Stimulated activated CD8-positive, alpha-beta memory T cell treated with anti-CD3 and anti-CD28 coated beads, Interleukin-7, amount 100 ng/mL, for 48 hours (primary cell): ENCODE data around the gene DDX18.
"Not testable (repeated sequence)": the region's sequence is repeated elsewhere in the genome, so short reads cannot be mapped to it uniquely, and the experiment has no call there.

Source experiments
- DNase-seq, 2 donors: peaks; one replicate each; pipeline ENCODE4 v3.0.0-alpha.2; 2020; ENCODE audit warnings: low read depth in 1 of 2; ENCODE audit errors: extremely low read depth in 1 of 2

DDX18 gene

DNA sequence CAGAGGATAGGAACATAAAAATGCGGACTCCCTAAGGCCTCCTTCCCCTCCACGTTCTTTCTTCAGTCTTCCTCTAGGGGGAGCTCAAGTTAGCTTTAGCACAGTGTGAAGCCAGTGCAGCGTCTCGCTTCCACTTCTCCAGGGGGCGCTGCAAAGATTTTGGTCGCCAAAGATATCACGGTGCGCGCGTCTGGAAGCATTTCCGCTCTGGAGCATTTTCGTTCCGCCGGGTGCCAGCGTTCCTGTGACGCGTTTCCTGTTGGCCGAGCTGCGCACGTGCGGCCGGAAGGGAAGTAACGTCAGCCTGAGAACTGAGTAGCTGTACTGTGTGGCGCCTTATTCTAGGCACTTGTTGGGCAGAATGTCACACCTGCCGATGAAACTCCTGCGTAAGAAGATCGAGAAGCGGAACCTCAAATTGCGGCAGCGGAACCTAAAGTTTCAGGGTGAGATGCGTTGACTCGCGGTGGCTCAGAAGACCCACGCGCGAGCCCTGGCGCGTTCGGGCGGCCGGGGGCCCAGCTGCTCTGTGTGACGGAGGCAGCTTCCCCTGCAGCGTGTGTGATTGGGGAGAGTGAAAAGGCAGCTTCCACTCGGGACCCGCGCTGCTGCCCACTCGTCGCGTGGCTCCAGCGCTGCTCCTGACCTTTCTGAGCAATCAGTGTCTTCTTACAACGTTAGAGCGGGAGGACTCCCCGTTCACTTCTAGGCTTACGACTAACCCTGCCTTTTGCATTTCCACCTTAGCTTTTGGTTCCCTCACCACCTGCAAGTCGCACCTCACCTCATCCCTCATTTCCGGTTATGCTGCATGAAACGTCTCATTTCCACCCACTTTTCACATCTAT lies at the start of gene DDX18:
DDX18 (plus strand) TSS at position 275 of the 848 bp plus-strand sequence; CDS start at position 362, 87 bp downstream.
- DNase-seq, result peak; percentile 89 to 94

DNA sequence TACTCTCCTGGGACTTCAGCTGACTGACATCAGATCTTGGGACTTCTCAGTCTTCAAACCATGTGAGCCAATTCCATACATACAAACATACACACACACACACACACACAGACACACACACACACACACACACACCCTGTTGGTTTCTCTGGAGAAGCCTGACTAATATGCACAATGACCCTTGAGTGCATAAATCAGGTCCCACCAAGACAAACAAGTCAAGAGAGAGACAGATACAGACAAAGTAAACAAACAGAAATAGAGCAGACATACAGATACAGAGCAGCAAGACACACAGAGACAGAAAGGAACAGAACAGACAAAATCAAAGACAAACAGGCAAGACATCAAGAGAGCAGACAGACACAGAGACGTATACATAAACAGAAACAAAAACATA lies 43.8 kb upstream of the DDX18 start:
- no peak for DNase-seq

DNA sequence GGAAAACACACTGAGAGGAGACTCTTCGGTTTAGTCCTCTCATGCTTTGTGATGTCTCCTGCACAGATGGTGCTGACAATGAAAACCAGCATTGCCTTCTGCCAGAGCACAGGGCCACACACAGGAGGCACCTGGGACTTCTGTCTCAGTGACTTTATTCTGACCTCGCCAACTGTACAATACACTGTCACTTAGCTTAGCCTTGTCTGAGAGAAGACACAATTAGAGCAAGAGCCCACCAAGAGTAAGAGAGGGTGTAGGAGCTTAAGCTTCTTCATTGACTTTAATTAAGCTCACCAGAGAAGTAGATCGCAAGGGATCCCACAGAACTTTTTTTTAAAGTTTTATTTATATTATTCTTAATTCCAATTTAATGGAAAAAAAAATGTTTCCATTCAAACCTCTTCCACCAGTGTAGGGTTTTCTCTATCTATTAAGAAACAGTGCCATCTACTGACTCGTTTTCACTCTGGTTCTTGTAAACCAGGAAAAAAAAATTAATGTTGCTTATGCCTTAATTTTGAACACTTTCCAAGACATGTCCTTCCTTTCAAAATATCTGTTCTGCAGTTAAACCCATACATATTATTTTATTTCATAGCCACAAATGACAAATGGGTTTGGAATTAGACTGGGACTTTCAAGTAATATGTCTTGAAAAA lies 42.4 kb upstream of the DDX18 start:
- no peak for DNase-seq

DNA sequence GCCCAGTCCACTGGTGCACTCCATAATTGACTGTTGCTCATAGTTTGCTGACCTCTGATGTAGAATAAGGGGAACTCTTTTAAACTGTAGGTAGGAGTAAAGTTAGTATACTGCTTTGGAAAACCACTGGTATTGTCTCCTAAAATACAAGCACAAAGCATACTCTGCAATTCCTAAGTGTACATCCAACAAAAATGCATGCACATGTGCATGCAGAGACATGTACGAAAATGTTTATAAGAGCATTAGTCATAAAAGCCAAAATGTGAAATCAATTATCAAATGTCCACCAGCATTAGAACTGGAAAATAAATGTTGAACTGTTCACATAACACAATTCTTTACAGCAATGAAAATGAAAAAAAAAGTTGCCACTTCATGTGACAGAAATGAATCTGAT lies 39.8 kb upstream of the DDX18 start:
- DNase-seq, result no peak

DNA sequence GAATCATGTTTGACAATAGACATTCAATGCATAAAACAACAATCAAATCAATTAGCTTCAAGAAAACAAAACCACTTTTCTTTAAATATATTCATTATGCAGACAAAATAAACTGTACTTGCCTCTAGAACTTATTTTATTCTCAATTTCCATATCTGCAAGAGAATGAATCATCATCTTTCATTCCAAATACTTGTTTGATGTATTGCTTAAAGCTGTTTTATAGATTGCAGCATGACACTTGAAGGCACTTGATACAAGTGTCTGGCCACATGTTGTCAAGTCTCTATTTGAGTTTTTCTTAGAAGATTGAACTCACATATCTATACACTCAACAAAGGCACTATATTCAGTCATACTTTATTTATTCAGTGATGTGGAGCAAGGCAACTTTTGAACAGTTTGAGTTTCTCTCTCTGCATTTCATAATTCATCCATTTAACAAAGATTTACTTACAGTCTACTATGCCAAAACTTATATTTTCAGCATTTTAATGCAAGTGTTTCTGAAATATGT lies 38.7 kb upstream of the DDX18 start:
- DNase-seq, result no peak

DNA sequence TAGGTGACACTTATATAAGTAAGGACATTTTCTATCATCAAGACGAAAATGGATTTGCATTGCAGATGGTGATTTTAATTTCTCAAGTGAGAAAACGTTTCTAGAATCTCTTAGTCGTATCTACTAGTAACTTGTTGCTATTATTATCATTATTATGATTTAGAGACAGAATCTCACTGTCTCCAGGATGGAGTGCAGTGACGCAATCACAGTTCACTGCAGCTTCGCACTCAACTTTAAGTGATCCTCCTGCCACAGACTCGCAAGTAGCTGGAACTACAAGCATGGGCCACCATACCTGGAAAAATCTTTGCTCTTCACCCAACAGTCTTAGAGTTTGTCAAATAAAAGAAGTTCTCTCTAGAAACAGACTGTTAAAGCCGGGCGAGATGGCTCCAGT lies 37.6 kb upstream of the DDX18 start:
- DNase-seq, result no peak

DNA sequence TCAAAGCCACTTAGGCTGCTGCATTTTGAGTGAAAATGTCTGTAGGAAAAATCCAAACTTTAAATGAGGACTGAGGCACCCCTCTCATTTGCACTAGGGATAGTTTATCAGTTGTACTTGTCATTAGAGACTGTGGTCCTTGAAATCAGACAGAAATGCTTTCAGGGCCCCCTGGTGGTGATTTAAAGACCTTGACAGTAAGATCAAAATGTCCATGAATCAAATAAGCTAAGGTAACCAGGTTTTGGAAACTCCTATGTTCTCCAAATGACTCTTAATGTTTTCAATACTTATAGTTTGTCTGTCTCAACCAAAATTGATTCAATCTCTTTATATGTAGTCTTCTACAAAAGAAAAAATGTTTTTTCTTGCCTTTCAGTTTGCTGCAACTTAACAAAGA lies 28.8 kb upstream of the DDX18 start:
- DNase-seq, result peak in 1 of 2 donors; percentile 15

DNA sequence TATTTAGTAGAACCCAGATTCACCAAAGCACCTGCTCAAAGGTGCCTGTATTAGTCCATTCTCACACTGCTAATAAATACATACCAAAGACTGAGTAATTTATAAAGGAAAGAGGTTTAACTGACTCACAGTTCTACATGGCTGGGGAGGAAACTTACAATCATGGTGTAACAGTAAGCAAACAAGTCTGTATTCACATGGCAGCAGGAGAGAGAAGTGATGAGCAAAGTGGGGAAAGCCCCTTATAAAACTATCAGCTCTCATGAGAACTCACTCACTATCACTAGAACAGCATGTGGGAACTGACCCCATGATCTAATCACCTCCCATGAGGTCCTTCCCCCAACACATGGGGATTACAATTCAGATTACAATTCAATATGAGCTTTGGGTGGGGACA lies 28.0 kb upstream of the DDX18 start:
- DNase-seq, result no peak

DNA sequence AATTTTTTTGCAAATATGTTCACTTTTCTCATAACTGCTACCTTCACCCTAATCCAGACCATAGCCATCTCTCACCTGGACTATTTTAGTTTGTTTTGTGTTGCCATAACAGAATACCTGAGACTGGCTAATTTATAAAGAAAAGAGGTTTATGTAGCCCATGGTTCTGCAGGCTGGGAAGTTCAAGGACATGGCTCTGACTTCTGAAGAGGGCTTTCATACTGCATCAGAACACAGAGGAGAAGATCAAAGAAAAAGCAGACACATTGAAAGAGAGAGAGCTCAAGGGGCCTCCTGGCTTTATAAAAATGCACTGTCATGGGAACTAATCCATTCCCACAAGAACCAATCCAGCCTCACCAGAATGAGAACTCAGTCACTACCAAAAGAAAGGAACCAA lies 25.0 kb upstream of the DDX18 start:
- no peak for DNase-seq

DNA sequence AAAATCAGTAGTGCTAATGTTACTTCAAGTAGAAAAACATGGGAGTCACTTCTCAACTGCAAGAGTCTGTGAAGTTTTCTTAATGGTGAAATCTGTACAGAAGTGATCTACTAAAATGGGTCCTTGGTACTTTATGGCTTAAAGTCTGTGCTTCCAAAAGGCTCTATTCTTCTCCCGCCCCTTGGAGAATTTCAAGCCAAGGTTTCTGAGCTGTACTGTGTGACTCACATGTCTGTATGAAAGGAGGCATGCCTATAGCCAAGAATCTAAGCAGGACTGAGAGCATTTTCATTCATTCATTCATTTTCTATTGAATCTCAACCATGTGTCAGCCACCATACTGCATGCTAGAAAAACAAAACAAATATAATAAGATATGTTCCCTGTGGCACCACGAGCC lies 19.8 kb upstream of the DDX18 start:
- DNase-seq, result no peak

DNA sequence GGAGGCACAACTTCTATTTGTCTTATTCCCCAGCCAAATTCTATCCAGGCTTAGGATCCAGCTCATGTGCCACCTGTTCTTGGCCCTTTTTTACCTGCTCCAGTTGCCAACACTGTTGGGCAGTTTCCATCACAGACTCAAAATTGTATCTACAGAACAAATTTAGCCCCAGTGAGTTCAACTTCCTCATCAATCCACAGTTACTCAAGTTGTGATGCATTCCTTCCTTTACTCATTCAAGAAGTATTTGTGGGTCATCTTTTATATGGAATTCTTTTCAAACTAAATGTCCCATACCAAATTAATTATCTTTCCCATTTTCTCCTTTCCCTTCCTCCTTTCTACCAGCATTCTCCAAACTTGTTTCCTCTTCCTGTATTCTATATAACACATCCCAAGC lies 12.7 kb upstream of the DDX18 start:
- DNase-seq, result no peak

DNA sequence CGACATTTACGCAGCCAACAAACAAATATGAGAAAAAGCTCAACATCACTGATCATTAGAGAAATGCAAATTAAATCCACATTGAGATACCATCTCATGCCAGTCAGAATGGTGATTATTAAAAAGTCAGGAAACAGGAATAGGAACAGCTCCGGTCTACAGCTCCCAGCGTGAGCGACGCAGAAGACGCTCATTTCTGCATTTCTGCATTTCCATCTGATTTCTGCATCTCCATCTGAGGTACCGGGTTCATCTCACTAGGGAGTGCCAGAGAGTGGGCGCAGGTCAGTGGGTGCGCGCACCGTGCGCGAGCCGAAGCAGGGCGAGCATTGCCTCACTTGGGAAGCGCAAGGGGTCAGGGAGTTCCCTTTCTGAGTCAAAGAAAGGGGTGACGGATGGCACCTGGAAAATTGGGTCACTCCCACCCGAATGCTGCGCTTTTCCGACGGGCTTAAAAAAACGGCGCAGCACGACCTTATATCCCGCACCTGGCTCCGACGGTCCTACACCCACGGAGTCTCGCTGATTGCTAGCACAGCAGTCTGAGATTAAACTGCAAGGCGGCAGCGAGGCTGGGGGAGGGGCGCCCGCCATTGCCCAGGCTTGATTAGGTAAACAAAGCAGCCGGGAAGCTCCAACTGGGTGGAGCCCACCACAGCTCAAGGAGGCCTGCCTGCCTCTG lies 10.7 kb upstream of the DDX18 start:
- not testable (repeated sequence) for DNase-seq

DNA sequence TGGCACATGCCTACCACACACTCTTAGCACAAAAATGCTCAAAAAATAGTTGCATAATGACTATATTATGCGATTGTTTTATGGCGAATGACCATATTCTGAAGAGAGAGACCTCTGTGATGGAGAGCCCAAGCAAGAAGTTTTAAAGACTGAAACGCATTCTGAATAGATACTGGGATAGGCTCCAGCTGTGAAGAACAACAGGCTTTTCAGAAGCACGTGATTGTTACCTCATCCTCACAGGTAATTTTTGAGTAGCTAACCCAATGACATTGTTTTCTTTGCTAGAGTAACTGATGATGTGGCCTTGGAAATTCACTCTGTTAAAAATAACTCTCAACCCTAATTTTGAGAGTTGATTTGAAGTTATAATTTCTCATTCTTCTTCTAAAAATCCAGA lies 2.0 kb upstream of the DDX18 start:
- DNase-seq, result no peak

DNA sequence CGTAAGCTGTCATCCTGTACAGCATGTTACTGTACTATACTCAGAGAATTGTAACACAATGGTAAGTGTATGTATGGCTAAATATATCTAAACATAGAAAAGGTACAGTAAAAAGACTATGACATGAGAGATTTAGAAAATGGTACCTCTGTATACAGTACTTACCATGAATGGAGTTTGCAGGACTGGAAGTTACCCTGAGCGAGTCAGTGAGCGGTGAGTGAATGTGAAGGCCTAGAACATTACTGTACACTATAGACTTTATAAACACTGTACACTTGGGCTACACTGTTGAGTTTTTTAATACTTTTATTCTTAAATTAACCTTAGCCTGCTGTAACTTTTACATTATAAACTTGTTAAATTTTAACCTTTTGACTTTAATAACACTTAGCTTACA lies 1.5 kb downstream of the DDX18 start:
- DNase-seq, result no peak

DNA sequence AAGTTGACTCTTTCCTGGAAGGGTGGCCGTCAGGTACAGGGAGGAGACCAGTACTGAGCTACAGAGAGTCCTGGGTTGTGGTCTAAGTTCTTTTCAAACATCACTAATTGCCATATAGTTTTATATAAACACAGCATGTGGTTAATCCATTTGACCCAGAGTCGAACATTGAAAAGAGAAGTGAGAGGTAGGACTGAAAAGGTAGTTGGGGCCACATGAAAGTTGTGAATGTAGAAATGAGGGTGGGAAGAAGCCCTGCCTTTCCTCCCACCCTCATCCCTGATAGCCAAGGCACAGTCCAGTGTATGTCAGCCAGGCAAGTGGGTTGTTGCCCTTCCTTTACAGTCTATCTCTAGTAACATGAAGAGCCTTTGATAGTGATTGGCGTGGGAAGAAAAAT lies 4.4 kb downstream of the DDX18 start:
- DNase-seq, result no peak

DNA sequence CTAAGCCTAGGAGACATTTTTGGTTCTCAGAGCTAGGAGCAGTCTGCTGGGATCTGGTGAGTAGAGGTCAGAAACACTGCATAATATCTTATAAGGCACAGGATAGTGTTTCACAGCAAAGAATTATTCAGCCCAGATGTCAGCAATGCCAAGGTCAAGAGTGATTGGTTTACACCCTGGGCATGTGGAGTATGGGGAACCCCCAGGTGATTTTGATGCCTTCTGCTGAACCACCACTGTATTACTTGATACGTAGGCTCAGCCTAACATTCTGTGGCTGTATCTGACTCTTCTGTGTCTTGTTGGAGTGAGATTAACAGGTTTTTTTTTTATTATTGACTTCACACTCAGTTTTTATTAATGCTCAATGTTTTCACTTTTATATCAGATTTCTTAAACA lies 6.0 kb downstream of the DDX18 start:
- no peak for DNase-seq

DNA sequence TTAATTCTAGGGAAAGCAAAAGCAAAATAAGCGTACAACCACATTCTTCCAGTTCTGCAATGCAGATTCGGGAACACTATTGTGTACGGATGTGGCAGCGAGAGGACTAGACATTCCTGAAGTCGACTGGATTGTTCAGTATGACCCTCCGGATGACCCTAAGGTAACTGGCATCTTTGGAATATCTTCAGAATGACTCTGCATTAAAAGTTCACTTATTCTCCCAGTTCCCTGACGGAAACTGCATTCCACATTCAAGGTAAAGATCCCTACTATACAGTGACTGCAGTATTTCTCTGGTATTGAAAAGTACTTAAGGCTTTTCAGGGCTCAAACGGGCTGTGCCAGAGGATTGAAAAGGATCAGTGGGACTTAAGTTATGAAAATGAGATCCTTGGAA lies 10.9 kb downstream of the DDX18 start:
- DNase-seq, result no peak

DNA sequence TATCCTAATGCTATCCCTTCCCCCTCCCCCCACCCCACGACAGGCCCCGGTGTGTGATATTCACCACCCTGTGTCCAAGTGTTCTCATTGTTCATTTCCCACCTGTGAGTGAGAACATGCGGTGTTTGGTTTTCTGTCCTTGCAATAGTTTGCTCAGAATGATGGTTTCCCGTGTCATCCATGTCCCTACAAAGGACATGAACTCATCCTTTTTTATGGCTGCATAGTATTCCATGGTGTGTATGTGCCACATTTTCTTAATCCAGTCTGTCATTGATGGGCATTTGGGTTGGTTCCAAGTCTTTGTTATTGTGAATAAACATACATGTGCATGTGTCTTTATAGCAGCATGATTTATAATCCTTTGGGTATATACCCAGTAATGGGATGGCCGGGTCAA lies 13.0 kb downstream of the DDX18 start:
- DNase-seq, result not testable (repeated sequence)

DNA sequence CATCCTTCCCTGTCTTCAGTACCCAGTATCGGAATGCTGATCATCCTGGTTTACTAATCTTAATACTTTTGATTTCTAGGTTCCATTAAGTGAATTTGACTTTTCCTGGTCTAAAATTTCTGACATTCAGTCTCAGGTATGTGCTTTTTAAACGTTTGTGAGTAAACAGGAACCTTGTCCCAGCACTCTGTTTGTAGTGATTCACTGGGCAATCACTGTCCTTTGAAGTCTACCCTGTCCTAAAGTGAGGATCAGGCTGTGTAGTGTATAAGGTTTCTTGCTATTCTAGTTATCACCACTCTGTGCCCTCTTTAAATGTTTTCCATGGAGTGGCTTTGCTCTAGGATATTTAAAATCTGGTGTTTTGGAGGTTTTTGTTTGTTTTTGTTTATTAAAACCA lies 14.4 kb downstream of the DDX18 start:
- DNase-seq, result no peak

DNA sequence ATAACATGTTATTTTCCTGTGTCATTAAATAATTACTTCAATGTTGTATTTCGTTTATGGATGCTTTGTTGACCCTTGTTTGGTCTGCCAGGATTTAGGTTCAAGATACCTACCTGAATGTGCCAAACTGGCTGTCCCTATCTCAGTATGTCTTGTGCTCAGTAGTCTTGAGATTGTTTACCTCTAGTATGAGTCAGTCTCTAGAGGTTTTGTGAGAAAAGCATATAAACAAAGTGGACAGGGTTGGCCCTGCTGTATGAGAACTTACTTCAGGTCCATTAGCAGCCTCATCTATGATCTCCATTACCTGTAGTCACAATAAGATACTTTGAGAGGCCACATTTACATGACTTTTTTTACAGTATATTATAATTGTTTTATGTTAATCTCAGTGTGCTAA lies 17.8 kb downstream of the DDX18 start:
- no peak for DNase-seq

DNA sequence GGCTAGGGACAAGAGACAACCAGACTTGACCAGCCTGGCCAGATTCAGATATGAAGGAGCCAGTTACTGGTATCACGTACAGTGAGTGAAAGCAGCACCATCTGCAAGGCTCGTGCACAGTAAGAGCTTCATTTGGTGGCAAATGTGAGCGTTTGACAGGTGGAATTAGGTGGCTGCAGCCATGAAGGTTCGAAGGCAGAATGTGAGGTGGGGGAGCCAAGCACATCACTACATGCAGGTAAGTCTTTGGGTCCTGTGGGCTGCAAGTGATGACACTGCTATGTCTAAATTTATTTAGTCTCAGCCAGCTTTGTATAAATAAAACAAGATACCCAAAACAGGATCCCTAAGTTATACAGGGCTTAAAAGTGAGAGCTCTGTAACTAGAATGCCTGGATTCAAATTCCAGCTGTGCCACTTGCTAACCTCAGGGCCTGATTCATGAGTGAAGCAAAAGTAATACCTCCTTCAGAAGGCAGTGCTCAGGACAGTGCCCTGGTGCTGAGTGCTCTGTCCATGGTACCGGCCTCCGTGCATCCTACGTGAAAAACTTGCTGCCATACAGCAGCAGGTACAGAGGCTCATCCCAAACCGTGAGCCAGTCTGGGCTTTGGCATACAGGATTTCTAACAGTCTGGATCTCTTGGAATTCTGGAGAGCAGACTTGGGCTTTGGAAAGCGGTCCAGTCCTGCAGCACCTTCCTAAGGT lies 18.6 kb downstream of the DDX18 start:
- DNase-seq, result no peak
